NCI-H748 treated with DMSO at 0.1 percent for 48 hours (cell line): ENCODE results near the gene CLEC4G.
"Not testable (repeated sequence)": the region's sequence is repeated elsewhere in the genome, so short reads cannot be mapped to it uniquely, and the experiment has no call there.

Experiments used
- DNase-seq: peaks from one replicate; lab custom pipeline; 2025; lab: John Stamatoyannopoulos, UW

CLEC4G gene, protein sequence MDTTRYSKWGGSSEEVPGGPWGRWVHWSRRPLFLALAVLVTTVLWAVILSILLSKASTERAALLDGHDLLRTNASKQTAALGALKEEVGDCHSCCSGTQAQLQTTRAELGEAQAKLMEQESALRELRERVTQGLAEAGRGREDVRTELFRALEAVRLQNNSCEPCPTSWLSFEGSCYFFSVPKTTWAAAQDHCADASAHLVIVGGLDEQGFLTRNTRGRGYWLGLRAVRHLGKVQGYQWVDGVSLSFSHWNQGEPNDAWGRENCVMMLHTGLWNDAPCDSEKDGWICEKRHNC

DNA sequence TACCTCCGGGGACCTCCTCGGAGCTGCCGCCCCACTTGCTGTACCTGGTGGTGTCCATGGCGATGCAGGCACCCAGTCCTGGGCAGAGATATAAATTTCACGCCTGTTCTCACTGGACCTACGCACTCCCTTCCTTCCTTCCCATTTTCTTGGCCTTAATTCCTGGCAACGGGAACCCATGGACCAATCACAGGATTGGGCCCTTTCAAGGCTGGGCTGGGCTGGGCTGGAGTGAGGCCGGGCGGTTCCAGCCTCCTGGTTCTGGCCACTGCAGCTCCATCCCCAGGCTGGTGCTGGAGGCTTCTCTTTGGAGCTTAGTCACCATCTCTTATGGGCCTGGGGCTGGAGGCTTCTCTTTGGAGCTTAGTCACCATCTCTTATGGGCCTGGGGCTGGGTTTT lies at the start of gene CLEC4G:
Gene CLEC4G, minus strand, starts transcription at position 66 of the 400 bp plus-strand sequence. Its CDS starts 8 bp downstream, at position 58.
- DNase-seq: no peak

DNA sequence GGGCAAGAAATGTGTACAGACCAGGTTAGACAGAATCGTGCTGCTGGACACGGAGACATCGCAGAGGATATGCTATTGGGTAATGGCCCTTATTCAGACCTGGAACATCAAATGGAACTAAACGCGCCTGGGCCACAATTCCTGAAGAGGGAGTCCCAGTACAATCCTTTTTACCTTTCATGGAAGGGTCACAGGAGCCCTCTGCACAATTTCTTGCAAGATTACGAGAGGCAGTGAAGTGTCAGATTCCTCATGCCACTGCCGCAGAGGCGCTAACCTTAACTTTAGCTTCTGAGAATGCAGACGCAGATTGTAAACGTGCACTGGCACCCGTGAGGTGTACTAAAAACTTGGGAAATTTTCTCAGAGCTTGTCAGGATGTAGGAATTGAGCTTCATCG lies 49.2 kb upstream of the CLEC4G start:
- DNase-seq: no peak

DNA sequence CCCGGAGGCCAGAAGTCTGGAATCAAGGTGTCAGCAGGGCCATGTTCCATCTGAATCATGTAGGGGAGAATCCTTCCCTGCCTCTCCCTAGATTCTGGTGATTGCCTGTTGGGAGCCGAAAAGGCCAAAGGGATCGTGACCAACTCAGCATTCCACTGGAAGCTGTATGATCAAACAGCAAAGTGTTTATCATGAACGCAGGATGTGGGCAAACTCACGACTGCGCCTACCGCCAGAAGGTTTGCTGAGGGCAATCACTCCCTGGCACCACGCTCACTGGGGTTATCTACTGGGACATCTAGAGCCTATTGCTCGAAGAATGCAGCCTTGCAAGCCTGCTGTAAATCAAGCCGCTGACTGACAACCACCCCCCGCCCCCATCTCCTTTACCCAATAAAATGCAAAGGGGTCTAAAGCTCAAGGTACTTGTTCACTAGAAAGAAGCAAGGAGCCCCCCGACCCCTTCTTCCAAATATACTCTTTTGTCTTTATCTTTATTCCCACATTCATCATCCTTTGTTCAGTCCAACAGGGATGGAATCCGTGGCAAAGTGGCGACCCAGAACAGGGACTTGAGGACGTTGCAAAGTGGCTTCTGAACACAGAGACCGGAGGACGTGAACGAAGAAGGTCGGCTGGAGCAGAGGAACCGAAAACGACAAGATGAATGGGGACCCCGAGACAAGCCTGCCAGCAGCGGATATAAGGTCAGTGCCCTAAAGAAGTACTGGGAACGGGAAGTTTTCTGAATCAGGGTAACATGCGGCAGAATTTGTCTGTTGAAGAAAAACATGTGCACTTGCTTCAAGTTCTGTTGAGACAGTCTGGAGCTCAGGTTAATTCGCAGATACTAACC lies 47.9 kb upstream of the CLEC4G start:
- DNase-seq: no peak

DNA sequence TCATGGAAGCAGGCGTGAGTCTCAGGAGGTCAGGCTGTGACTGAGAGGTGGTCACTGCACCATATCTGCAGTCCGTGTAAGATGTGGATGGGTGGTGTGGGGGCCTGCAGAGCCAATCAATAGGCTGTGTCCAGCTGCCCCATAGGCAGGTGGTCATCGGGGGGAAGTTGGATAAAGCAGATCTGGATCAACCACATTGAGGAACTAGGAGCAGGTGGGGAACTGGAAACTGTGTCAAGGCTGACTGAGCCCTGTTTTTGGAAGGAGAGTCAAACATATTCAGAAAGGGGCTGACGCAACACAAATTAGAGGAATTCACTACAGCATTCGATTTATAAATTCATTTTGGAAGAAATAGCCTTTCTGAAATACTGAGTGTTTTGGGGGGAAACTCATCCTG lies 46.2 kb upstream of the CLEC4G start:
- DNase-seq: no peak

DNA sequence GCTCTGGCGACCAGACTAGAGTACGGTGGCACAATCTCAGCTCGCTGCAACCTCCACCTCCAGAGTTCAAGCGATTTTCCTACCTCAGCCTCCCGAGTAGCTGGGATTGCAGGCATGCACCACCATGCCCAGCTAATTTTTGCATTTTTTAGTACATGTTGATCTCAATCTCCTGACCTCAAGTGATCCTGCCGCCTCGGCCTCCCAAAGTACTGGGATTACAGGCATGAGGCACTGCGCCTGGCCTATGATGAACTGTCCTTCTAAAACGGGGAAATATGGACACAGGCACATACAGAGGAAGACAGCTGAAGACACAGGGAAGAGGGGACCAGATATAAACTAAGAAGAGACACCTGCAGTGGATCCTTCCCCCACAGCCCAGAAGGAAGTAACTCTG lies 43.9 kb upstream of the CLEC4G start:
- DNase-seq: no peak

DNA sequence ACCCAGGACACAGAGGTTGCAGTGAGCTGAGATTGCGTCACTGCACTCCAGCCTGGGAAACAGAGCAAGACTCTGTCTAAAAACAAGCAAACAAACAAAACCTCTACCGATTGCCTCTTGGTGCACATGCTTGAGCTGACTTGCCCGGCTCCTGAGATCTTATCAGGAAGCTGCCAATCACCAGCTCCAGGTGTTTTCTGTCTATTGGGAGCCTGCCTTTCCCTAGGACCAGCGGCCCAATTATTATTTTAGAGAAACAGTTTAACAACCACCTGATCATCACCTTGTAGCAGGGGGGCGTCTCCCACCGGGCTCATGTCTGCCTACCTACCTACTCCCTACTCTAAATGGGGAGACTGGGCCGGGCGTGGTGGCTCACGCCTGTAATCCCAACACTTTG lies 41.9 kb upstream of the CLEC4G start:
- no peak for DNase-seq

DNA sequence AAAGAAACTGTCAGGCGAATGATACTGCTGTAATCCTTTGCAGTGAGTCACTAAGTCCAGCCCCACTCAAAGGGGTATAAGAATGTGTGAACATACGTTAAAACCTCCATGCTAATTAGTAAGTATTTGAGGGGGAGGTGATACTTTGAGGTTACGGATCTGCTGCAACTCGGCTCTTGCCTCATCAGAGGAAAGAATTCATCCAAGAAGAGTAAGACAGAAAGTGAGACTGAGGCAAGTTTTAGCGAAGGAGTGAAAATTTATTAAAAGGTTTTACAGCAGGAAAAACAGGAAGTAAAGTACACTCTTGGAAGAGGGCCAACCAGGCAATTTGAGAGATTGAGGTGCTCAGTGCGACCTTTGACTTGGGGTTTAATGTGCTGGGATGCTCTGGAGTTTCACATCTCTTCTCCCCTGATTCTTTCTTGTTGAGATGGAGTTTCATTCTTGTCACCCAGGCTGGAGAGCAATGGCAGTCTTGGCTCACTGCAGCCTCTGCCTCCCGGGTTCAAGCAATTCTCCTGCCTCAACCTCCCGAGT lies 40.9 kb upstream of the CLEC4G start:
- no peak for DNase-seq

DNA sequence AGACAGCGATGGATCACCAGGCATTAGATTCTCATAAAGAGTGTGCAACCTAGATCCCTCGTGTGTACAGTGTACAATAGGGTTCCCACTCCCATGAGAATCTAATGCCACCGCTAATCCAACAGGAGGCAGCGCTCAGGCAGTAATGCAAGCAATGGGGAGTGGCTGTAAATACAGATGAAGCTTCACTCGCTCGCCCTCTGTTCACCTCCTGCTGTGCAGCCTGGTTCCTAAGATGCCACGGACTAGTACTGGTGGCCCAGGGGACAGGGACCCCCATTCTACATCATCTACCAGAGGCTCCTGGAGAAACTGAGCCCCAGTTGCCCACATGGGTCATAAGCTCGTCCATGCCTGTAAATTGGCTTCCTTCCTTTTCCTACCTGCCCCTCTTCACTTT lies 39.2 kb upstream of the CLEC4G start:
- DNase-seq: no peak

DNA sequence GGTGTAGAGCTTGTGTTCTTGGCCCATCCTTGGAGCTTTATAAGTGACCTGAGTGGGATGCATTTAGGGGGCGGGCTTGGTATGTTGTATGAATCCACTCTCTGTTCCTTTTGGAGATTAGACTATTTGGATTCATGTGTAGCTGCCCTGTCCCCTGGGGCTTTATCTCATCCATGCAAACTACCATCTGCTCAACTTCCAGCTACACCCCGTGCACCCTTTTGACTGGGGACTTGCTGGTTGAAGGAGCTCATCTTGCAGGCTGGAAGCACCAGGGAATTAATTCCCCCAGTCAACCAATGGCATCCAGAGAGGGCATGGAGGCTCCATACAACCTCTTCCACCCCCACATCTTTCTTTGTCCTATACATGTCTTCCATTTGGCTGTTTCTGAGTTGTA lies 37.3 kb upstream of the CLEC4G start:
- DNase-seq: no peak

DNA sequence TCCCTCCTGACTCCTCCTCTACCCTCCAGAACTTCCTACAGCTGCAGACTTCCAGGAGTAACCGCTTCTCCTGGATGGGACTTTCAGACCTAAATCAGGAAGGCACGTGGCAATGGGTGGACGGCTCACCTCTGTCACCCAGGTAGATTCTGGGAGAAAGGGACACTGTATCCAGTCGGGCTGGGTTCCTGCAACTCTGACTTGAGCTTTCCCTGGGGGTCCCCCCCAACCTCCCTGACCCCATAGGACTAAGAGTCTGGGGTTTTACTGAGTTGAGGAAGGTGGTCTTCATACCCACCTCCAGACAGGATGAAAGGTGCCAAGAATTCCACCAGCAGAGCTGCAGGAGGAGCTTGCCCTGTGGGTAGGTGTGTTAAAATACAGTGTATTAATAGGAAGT lies 35.6 kb upstream of the CLEC4G start:
- DNase-seq: no peak

DNA sequence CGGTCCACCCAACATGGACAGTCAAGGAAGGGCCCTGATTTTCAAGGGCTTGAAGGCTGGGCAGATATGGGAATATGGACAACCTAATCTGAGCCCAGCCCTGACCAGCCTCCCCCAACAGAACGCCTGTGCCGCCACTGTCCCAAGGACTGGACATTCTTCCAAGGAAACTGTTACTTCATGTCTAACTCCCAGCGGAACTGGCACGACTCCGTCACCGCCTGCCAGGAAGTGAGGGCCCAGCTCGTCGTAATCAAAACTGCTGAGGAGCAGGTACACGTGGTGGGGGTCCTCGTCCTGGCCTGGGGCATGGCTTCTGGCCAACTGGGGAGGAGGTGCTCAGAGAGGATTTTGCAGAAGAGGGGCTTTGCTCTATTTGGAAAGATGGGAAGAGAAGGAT lies 34.6 kb upstream of the CLEC4G start:
- DNase-seq: no peak

DNA sequence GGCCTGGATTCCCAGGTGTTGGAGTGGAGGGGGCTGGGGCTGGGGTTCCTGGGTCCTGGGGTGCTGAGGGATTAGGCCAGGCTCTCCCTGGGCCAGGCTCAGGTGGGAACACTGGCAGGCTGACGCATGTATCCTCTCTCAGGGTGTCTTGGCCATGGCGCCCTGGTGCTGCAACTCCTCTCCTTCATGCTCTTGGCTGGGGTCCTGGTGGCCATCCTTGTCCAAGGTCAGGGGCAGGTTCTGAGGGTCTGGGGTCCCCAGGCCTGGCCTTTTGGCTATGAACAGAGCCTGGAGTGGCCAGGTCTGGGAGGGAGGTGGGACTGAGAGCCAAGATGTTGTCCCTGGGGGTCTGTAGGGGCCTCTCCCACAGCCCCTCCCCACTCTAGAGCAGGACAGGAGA lies 33.1 kb upstream of the CLEC4G start:
- DNase-seq: not testable (repeated sequence)

DNA sequence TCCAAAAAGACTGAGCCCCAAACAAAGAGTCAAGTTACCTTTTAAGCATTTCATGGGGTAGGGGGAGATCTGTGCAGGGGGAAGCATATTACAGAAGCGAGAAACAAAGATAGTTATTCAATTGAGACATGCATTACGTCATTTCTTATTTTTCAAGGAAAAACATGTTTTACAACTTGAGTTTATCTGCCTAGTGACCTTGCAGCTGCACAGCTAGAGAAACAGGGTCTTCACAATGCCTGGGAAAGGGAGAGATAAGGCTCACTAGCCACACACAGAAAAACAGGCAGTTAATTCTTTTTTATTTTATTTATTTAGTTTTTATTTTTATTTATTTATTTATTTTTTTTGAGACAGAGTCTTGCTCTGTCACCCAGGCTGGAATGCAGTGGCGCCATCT lies 32.2 kb upstream of the CLEC4G start:
- not testable (repeated sequence) for DNase-seq

DNA sequence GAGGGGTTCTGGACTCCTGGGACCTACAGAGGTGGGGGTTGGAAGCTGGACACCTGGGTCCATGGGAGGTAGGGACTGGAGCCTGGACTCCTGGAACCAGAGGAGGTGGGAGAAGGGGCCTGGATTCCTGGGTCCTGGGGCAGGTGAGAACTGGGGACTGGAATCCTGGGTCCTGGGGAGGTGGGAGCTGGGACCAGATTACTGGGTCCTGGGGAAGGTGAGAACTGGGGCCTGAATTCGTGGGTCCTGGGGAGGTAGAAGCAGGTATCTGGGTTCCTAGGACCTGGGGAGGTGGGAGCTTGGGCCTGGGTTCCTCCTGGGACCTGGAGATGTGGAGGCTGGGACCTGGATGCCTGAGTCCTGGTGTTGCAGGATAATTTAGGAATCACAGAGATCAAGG lies 31.8 kb upstream of the CLEC4G start:
- DNase-seq: no peak

DNA sequence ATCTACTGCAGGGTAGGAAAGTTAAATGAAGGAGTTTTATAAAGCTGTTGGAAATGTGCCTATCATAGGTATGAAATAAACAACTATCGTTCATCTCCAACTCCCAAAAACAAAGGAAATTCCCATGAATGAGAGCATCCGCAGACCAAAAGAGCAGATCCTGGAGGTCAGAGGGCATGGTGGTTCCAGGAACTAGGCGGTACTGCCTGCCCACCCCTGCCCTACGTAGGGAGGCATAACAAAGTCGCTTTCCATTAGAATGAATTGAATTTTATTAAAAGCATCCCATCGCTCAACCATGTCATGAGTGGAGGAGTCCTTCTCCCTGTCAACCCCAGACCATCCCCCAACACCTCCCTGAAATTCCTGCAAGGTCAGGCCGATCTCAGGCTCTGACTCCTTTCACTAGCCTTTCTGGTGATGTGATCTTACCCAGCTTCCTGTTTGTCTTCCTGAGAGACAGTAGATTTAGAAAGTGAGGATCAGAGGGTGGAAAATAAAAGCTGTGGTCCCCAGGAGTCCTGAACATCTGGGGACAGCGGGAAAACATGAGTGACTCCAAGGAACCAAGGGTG lies 30.9 kb upstream of the CLEC4G start, which contains the start of gene CLEC4M:
Gene CLEC4M, plus strand, starts transcription at position 525 of the 575 bp plus-strand sequence. Its CDS starts 24 bp downstream, at position 549.
- DNase-seq: no peak

DNA sequence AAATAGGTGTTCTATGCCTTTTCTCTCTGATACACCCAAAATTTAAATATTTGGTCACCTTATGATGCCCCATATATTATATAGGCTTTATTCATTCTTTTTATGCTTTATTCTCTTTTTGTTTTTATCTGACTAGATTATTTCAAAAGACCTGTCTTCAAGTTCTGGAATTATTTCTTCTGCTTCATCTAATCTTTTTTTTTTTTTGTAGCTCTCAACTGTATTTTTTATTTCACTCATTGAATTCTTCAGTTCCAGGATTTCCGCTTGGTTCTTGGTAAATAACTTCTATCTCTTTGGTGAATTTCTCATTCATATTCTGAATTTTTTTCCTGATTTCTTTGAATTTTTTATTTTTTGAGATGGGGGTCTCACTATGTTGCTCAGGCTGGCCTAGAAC lies 27.2 kb upstream of the CLEC4G start:
- no peak for DNase-seq

DNA sequence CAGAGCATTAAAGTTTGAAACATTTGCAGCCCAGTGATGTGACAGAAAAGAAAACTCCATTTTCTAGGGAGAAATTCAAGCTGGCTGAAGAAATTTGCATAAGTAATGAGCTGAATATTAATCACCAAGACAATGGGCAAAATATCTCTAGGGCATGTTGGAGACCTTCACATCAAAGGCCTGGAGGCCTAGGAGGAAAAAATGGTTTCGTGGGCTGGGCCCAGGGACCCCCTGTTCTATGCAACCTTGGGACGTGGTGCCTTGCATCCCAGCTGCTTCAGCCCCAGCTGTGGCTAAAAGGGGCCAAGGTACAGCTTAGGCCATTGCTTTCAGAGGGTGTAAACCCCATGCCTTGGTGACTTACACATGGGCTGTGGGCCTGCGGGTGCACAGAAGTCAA lies 25.4 kb upstream of the CLEC4G start:
- DNase-seq: no peak

DNA sequence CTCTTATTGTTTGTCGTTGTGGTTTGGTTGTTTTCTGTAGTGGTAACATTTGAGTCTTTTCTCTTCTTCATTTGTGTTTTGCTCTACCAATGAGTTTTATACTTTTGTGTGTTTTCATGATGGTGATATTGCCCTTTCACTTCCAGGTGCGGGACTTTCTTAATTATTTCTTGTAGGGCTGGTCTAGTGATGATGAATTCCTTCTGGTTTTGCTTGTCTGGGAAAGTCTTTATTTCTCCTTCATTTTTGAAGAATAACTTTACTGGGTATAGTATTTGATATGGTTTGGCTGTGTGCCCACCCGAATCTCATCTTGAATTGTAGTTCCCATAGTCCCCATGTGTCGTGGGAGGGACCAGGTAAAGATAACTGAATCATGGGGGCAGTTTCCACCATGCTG lies 24.3 kb upstream of the CLEC4G start:
- DNase-seq: no peak

DNA sequence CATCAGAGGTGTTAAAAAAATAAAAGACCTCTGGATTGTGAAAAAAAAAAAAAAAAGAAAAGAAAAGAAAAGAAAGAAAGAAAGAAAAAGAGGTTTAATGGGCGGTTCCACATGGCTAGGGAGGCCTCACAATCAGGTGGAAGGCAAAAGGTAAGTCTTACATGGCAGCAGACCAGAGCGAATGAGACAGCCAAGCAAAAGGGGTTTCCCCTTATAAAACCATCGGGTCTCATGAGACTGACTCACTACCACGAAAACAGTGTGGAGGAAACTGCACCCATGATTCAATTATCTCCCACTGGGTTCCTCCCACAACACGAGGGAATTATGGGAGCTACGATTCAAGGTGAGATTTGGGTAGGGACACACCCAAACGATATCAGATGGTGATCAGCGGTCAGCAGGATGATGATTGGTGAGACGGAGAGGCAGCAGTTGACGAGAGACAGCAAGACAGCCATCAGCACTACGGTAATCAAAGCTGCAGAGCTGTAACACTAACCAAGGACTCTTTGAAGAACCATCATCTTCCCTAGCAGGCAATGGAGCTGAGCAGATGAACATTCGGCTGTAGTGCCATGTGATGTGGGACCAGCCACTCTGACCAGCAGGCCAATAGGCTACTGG lies 19.4 kb upstream of the CLEC4G start:
- no peak for DNase-seq

DNA sequence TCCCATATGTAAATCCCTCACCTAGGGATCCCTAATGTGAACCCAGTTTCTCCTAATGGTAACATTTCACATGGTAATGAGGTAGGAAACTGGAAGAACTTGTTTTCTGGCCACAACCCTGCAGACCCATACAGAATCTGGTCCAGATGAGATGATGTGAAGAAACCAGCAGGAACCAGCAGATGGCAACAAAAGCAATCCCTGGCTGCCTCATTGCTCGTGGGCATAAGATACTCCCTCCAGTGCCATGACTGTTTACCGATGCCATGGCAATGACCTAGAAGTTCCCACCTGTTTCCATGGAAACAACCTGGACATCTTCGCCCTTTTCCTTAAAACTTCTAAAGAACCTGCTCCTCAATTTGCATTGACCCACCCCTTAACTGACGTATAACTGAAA lies 16.8 kb upstream of the CLEC4G start:
- peak; percentile 3 for DNase-seq

DNA sequence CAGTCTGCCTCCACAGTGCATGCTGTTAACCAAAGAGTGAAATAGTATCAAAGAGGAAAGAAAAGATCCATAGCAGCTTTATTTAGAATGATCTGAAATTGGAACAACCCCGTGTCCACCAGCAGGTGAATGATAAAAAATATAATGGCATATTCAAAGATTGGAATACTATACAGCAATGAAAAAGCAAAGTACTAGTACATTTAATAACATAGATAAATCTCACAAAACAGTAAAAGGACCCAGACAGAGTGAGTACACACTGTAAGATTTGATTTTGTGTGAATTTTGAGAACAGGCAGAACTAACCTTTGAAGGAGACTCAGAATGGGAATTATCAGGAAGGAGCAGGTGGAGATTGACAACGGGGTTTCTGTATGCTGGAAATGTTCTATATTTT lies 16.3 kb upstream of the CLEC4G start:
- DNase-seq: no peak
